ENCODE data around the gene ARFGEF3. TPM values are rescaled to one million over a fixed set of nuclear protein-coding genes. Genes with fewer than 3 reads are reported as not detected.
"Not testable (repeated sequence)": the region's sequence is repeated elsewhere in the genome, so short reads cannot be mapped to it uniquely, and the experiment has no call there.

The ARFGEF3 gene
- total RNA-seq, 2 donors from 2014 or later = 3.6 to 8.0 TPM

GRCh38 chr6:138188278-138188941 lies 26.7 kb downstream of the ARFGEF3 start:
- no peaks in the 10 kb centered on the region for H3K4me1 Mint-ChIP-seq
- no peak overlapping the region for H3K27ac Mint-ChIP-seq
- no peak overlapping the region for H3K4me3 Mint-ChIP-seq
- H3K36me3 Mint-ChIP-seq (ENCODE audit: low read depth) = no peaks in the 10 kb centered on the region
- peaks cover 54% of the 10 kb centered on the region for H3K27me3 Mint-ChIP-seq
- ATAC-seq (replicated peaks) = no peak
- no peaks in the 10 kb centered on the region for H3K9me3 Mint-ChIP-seq

GRCh38 chr6:138194287-138194686 lies 32.5 kb downstream of the ARFGEF3 start:
- H3K4me3 Mint-ChIP-seq = no peak overlapping the region
- H3K4me1 Mint-ChIP-seq = no peaks in the 10 kb centered on the region
- no peaks in the 10 kb centered on the region for H3K36me3 Mint-ChIP-seq (ENCODE audit: low read depth)
- ATAC-seq (replicated peaks) = no peak
- no peak overlapping the region for H3K27ac Mint-ChIP-seq
- H3K9me3 Mint-ChIP-seq = no peaks in the 10 kb centered on the region
- peaks cover 25% of the 10 kb centered on the region for H3K27me3 Mint-ChIP-seq

- Mint-ChIP-seq H3K9me3 (no peaks in the 10 kb centered on the region), H3K27ac (no peak overlapping the region), H3K4me1 (no peaks in the 10 kb centered on the region), H3K4me3 (no peak overlapping the region), H3K36me3 (ENCODE audit: low read depth) (no peaks in the 10 kb centered on the region), H3K27me3 (peaks cover 12% of the 10 kb centered on the region)
- no peak for ATAC-seq (replicated peaks)
Observed at GRCh38 chr6:138196122-138196738, 34.5 kb downstream of the ARFGEF3 start.

GRCh38 chr6:138197570-138197969 lies 35.8 kb downstream of the ARFGEF3 start:
- Mint-ChIP-seq H3K9me3 (no peaks in the 10 kb centered on the region), H3K4me1 (no peaks in the 10 kb centered on the region), H3K27me3 (peaks cover 9% of the 10 kb centered on the region), H3K36me3 (ENCODE audit: low read depth) (no peaks in the 10 kb centered on the region), H3K27ac (no peak overlapping the region), H3K4me3 (no peak overlapping the region)
- ATAC-seq (replicated peaks) = no peak

GRCh38 chr6:138198430-138199091 lies 36.8 kb downstream of the ARFGEF3 start:
- Mint-ChIP-seq H3K9me3 (no peaks in the 10 kb centered on the region), H3K4me3 (no peak overlapping the region), H3K27me3 (peaks cover 17% of the 10 kb centered on the region), H3K4me1 (no peaks in the 10 kb centered on the region), H3K27ac (no peak overlapping the region), H3K36me3 (ENCODE audit: low read depth) (no peaks in the 10 kb centered on the region)
- no peak for ATAC-seq (replicated peaks)

- H3K36me3 Mint-ChIP-seq (ENCODE audit: low read depth) = no peaks in the 10 kb centered on the region
- H3K4me3 Mint-ChIP-seq = no peak overlapping the region
- H3K27me3 Mint-ChIP-seq = peaks cover 15% of the 10 kb centered on the region
- ATAC-seq (replicated peaks) = no peak
- no peaks in the 10 kb centered on the region for H3K4me1 Mint-ChIP-seq
- H3K9me3 Mint-ChIP-seq = no peaks in the 10 kb centered on the region
- H3K27ac Mint-ChIP-seq = no peak overlapping the region
Observed at GRCh38 chr6:138201836-138202235, 40.1 kb downstream of the ARFGEF3 start.

GRCh38 chr6:138203315-138203714 lies 41.6 kb downstream of the ARFGEF3 start:
- Mint-ChIP-seq H3K4me1 (no peaks in the 10 kb centered on the region), H3K36me3 (ENCODE audit: low read depth) (no peaks in the 10 kb centered on the region), H3K27ac (no peak overlapping the region), H3K4me3 (no peak overlapping the region), H3K9me3 (no peaks in the 10 kb centered on the region), H3K27me3 (peaks cover 15% of the 10 kb centered on the region)
- no peak for ATAC-seq (replicated peaks)

- ATAC-seq (replicated peaks) = no peak
- no peak overlapping the region for H3K27ac Mint-ChIP-seq
- no peak overlapping the region for H3K4me3 Mint-ChIP-seq
- peaks cover 20% of the 10 kb centered on the region for H3K27me3 Mint-ChIP-seq
- no peaks in the 10 kb centered on the region for H3K4me1 Mint-ChIP-seq
- no peaks in the 10 kb centered on the region for H3K36me3 Mint-ChIP-seq (ENCODE audit: low read depth)
- no peaks in the 10 kb centered on the region for H3K9me3 Mint-ChIP-seq
Observed at GRCh38 chr6:138204303-138204702, 42.6 kb downstream of the ARFGEF3 start.

GRCh38 chr6:138204792-138205384 lies 43.1 kb downstream of the ARFGEF3 start:
- Mint-ChIP-seq H3K27ac (no peak overlapping the region), H3K4me3 (no peak overlapping the region), H3K9me3 (no peaks in the 10 kb centered on the region), H3K36me3 (ENCODE audit: low read depth) (no peaks in the 10 kb centered on the region), H3K27me3 (peaks cover 23% of the 10 kb centered on the region), H3K4me1 (no peaks in the 10 kb centered on the region)
- no peak for ATAC-seq (replicated peaks)

GRCh38 chr6:138205437-138206094 lies 43.8 kb downstream of the ARFGEF3 start:
- H3K36me3 Mint-ChIP-seq (ENCODE audit: low read depth) = no peaks in the 10 kb centered on the region
- ATAC-seq (replicated peaks) = no peak
- H3K27ac Mint-ChIP-seq = no peak overlapping the region
- no peaks in the 10 kb centered on the region for H3K4me1 Mint-ChIP-seq
- H3K4me3 Mint-ChIP-seq = no peak overlapping the region
- H3K9me3 Mint-ChIP-seq = no peaks in the 10 kb centered on the region
- H3K27me3 Mint-ChIP-seq = peaks cover 25% of the 10 kb centered on the region

- H3K36me3 Mint-ChIP-seq (ENCODE audit: low read depth) = no peaks in the 10 kb centered on the region
- no peaks in the 10 kb centered on the region for H3K4me1 Mint-ChIP-seq
- H3K4me3 Mint-ChIP-seq = no peak overlapping the region
- ATAC-seq (replicated peaks) = no peak
- no peak overlapping the region for H3K27ac Mint-ChIP-seq
- no peaks in the 10 kb centered on the region for H3K9me3 Mint-ChIP-seq
- H3K27me3 Mint-ChIP-seq = peaks cover 20% of the 10 kb centered on the region
Observed at GRCh38 chr6:138206862-138207261, 45.1 kb downstream of the ARFGEF3 start.

GRCh38 chr6:138211048-138211581 lies 49.4 kb downstream of the ARFGEF3 start:
- Mint-ChIP-seq H3K4me3 (no peak overlapping the region), H3K4me1 (no peaks in the 10 kb centered on the region), H3K27ac (no peak overlapping the region), H3K36me3 (ENCODE audit: low read depth) (no peaks in the 10 kb centered on the region), H3K9me3 (no peaks in the 10 kb centered on the region), H3K27me3 (peaks cover 21% of the 10 kb centered on the region)
- no peak for ATAC-seq (replicated peaks)

- Mint-ChIP-seq H3K4me1 (no peaks in the 10 kb centered on the region), H3K27me3 (peaks cover 24% of the 10 kb centered on the region), H3K36me3 (ENCODE audit: low read depth) (no peaks in the 10 kb centered on the region), H3K27ac (no peak overlapping the region), H3K4me3 (no peak overlapping the region), H3K9me3 (no peaks in the 10 kb centered on the region)
- no peak for ATAC-seq (replicated peaks)
Observed at GRCh38 chr6:138211601-138212000, 49.9 kb downstream of the ARFGEF3 start.

GRCh38 chr6:138212530-138212929 lies 50.8 kb downstream of the ARFGEF3 start:
- not testable (repeated sequence) for H3K4me1 Mint-ChIP-seq; H3K4me3 Mint-ChIP-seq; H3K27ac Mint-ChIP-seq; H3K36me3 Mint-ChIP-seq (ENCODE audit: low read depth); ATAC-seq (replicated peaks); H3K9me3 Mint-ChIP-seq
- peaks cover 27% of the 10 kb centered on the region for H3K27me3 Mint-ChIP-seq
